Activated naive CD8-positive, alpha-beta T cell treated with anti-CD3 and anti-CD28 coated beads, Interleukin-2, amount 10 ng/mL, durations not matched to agents 7 days and 5 days (primary cell): ENCODE measurements around the gene FBP2. TPM values are rescaled to one million over a fixed set of nuclear protein-coding genes. Genes with fewer than 3 reads are reported as not detected.

ENCODE experiments used
- ATAC-seq: fragments of 150-1000 bp; cut with Tn5 transposase; one replicate; pipeline ENCODE4 v1.10.0; 2021; ENCODE audit warnings: low read depth, moderate library complexity
- POLR2A ChIA-PET: fragments of 350-600 bp; sonication (Branson Sonifier 250); formaldehyde crosslinking; loops from one replicate; lab custom pipeline; 2021; ENCODE audit warnings: antibody characterized with exemption; lab: Charles Lee
- DNase-seq: peaks from one replicate; pipeline ENCODE4 v3.0.0; 2021
- H3K27ac Mint-ChIP-seq: one replicate; pipeline ENCODE4 v1.8.0; 2022; ENCODE audit warnings: mild to moderate bottlenecking, mixed read lengths
- H3K27me3 Mint-ChIP-seq: one replicate; pipeline ENCODE4 v1.8.0; 2022; ENCODE audit warnings: mild to moderate bottlenecking, moderate library complexity, mixed read lengths
- H3K36me3 Mint-ChIP-seq: one replicate; pipeline ENCODE4 v1.8.0; 2021; ENCODE audit warnings: mild to moderate bottlenecking, mixed read lengths
- H3K4me1 Mint-ChIP-seq: one replicate; pipeline ENCODE4 v1.8.0; 2021; ENCODE audit warnings: mixed read lengths
- H3K4me3 Mint-ChIP-seq: one replicate; pipeline ENCODE4 v1.8.0; 2022; ENCODE audit warnings: mild to moderate bottlenecking, moderate library complexity, mixed read lengths
- H3K9me3 Mint-ChIP-seq: one replicate; pipeline ENCODE4 v1.8.0; 2021; ENCODE audit warnings: mixed read lengths
- total RNA-seq, 2 experiments: library from RNA; stranded (reverse); gene quantifications; one replicate each; pipeline ENCODE4 v1.2.3, GENCODE V29; 2021

Gene FBP2
- not detected for total RNA-seq

DNA sequence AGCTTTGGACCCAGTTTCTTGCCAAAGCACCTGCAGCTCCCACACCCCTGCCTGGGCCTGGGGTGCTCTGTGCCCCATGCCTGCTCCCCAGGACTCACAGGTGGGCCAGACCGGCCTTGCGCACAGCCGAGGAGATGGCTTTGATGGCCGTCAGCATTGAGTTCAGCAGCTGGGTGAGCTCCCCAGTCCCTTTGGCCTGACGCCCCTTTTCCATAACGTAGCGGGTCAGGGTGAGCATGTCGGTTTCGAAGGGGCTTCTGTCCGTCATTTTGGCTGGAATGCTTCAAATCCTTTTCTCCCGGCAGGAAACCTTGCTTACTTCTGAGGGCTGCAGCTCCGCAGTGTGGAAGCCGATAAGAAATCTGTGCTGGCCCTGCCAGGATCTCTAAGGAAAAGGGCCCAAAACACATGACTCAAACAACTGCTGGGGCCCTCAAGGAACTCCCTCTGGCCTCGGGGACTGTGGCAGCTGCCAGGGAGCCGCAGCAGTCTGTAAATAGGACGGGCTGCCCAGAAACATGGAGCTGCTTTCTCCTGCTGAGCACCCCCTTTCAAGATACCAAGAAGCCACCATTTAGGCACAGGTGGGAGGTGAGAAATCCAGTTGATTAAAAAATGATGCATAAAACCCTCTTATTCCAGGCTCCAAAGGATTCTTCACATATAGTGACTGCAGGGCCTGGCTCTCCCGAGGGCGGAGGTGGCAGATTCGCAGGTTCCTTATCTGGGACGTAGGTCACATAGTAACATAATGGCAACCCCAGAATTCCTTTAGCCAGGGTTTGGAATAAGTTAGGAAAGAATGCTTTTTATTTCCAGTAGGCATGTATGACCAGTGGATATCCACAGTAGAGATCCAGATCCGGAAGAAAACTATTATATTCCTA is at the start of gene FBP2:
Gene FBP2 (minus strand): TSS at position 366 of the 887 bp plus-strand sequence. CDS start 98 bp downstream, at position 268.
- Mint-ChIP-seq H3K27me3 (peaks cover 7% of the 10 kb centered on the region), H3K4me3 (no peak within 1 kb of the TSS), H3K9me3 (no peaks in the 10 kb centered on the region), H3K4me1 (no peaks in the 10 kb centered on the region), H3K27ac (no peak within 1 kb of the TSS), H3K36me3 (no peaks in the 10 kb centered on the region)
- POLR2A ChIA-PET = no interaction called here
- ATAC-seq (no peak), DNase-seq (no peak)

DNA sequence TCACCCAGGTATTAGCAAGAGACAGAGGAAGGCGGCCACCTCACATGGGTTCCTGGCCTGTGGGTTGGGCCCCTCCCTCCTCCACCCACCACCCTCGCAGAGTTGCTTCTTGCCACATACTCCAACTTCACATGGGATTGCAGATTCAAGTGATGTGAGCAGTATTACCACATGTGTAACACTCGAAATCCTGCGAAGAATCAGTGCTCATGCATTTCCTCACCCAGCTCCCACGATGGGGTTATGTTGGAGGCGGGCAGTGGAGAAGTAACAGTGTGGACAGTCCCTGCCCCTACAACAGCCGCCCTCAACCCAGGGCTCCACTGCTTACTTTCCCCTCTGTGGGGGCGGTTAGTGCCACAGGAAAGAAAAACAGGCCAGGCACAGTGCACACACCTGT is 49.6 kb upstream of the FBP2 start:
- no peak overlapping the region for H3K27ac Mint-ChIP-seq
- H3K27me3 Mint-ChIP-seq = peaks cover 13% of the 10 kb centered on the region
- DNase-seq (no peak), ATAC-seq (no peak)
- no peak overlapping the region for H3K4me3 Mint-ChIP-seq
- no peaks in the 10 kb centered on the region for H3K9me3 Mint-ChIP-seq
- H3K4me1 Mint-ChIP-seq = peaks cover 12% of the 10 kb centered on the region
- H3K36me3 Mint-ChIP-seq = no peaks in the 10 kb centered on the region
- POLR2A ChIA-PET = no interaction called here

DNA sequence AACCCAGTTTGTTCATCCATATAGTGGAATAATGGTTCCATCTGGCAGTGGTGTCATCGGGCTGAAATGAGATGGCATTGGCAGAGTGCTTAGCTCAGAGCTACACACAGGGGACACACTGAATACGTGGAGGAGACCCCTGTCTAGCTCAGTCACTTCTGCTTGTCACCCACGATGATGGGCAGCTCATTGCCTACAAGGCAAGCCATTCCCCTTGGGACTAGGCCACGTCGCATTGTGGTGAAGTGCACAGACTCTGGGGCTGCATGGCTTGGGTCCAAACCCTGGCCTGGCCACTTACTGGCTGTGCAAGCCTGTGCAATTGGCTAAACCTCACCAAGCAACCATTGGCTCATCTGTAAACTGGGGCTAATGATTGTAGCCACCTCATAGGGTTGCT is 48.9 kb upstream of the FBP2 start:
- H3K4me3 Mint-ChIP-seq = no peak overlapping the region
- no peak for DNase-seq
- no peak overlapping the region for H3K27ac Mint-ChIP-seq
- POLR2A ChIA-PET = interaction anchor here (0.7 kb wide), 1 partner anchor 1675 kb away, joined by 4 read pairs; no protein-coding TSS in a partner anchor
- peaks cover 15% of the 10 kb centered on the region for H3K27me3 Mint-ChIP-seq
- no peak for ATAC-seq
- H3K4me1 Mint-ChIP-seq = peaks cover 12% of the 10 kb centered on the region
- no peaks in the 10 kb centered on the region for H3K9me3 Mint-ChIP-seq
- H3K36me3 Mint-ChIP-seq = no peaks in the 10 kb centered on the region

DNA sequence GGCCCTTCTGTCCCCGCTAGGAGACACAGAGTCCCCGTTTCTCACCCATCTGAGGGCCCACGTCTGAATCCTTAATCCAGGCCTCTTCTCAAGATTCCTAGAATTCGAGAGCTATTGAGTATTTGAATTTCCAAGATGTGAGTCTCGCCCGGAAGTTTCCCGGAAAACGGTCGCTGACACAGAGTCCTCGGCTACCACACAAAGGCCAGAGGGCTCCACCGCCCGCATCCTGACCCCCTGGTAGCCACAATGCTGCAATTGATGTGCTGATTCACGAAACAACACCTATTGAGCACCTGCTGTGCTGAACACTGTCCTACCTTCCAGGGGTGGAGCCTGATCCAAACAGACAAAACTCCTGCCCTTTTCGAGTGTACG is 46.4 kb upstream of the FBP2 start:
- DNase-seq (no peak), ATAC-seq (no peak)
- no peaks in the 10 kb centered on the region for H3K9me3 Mint-ChIP-seq
- POLR2A ChIA-PET = interaction anchor here (0.7 to 0.8 kb wide), 6 partner anchors 16 to 1687 kb away, joined by 3 to 5 read pairs (median 4); no protein-coding TSS in a partner anchor
- no peaks in the 10 kb centered on the region for H3K36me3 Mint-ChIP-seq
- peak overlapping the region; percentile 97 for H3K4me3 Mint-ChIP-seq
- H3K27me3 Mint-ChIP-seq = peaks cover 21% of the 10 kb centered on the region
- peak overlapping the region; percentile 90 for H3K27ac Mint-ChIP-seq
- H3K4me1 Mint-ChIP-seq = peaks cover 12% of the 10 kb centered on the region

DNA sequence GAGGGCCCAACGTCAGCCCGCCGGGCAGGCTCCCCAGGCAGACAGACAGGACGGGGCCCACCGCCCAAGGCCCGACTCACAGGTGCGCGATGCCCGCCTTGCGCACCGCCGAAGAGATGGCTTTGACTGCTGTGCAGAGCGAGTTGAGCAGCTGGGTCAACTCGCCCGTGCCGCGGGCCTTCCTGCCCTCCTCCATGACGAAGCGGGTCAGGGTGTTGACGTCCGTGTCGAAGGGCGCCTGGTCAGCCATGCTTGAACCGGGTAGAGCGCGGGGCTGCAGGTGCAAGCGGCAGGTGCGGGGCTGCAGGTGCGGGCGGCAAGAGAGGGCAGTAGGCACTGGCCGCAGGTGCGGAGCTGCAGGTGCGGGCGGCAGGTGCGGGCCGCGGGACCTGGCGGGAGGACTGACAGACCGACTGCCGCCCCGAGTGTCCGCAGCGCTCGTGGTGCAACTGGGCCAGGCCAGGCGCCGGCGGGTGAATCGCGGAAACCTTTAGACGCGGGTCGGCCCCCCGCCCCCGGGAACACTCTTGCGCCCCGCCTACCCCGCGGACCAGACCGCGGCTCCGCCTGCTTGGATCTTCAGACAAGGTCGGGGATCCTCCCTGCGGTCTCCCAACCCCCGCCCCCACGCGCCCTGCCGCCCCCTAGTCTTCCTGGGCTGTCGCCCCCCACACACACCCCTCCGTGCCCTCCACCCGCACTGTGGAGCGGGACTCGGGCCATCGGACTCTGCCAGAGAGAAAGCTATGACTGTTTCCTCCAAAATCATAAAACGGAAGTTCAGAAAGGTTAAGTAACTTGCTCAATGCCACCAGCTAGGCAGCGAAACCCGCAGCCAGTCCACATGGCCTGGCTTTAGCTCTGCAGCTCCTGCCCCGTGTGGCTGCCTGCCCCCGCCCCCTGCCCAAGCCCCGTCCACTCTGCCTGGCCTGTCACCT is 45.7 kb upstream of the FBP2 start, which contains the start of gene FBP1:
Gene FBP1 (minus strand): TSS at position 458 of the 938 bp plus-strand sequence. CDS start 208 bp downstream, at position 250.
- Mint-ChIP-seq H3K36me3 (no peaks in the 10 kb centered on the region), H3K4me3 (peak within 1 kb of the TSS; percentile 97), H3K4me1 (peaks cover 12% of the 10 kb centered on the region), H3K27me3 (peaks cover 21% of the 10 kb centered on the region), H3K9me3 (no peaks in the 10 kb centered on the region), H3K27ac (peak within 1 kb of the TSS; percentile 90)
- peak; percentile 68 for ATAC-seq
- POLR2A ChIA-PET = interaction anchor here (0.7 to 0.8 kb wide), 6 partner anchors 17 to 1688 kb away, joined by 3 to 5 read pairs (median 4); no protein-coding TSS in a partner anchor
- DNase-seq = peak; percentile 63

DNA sequence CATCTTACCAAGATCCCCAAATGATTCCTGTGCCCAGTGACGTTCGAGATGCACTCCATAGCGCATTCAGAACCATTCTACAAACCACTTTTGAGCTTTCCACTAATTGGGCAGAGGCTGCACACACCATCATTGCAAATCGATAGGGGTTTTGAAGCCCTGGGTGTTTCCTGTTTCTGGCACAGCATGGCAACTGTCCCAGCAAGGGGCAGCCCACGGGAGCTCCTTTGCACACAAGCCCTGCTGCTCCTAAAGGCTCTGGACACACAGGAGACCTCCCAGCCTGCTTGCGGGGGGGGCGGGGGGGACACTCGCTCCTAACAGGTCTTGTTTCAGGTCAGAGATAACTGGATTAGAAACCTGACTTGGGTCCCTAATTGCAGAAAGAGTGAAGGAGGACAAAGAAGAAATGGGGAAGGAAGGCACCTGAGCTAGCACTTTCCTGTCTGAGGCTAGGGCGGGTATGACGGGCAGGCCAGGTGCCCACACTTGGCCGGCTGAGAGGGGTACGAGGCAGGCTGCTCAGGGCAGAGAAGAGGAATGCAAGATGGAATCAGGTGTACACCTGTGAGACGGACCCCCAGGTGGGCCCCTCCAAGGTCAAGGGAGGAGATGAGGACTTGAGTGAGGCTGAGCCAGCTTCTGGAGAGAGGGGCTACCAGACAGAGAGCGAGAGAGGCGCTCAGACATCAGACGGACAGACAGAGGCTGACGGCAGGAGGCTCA is 44.9 kb upstream of the FBP2 start:
- POLR2A ChIA-PET = no interaction called here
- Mint-ChIP-seq H3K27ac (peak overlapping the region; percentile 42), H3K4me3 (peak overlapping the region; percentile 97), H3K36me3 (no peaks in the 10 kb centered on the region), H3K27me3 (peaks cover 21% of the 10 kb centered on the region), H3K9me3 (no peaks in the 10 kb centered on the region), H3K4me1 (peaks cover 12% of the 10 kb centered on the region)
- no peak for ATAC-seq
- DNase-seq = no peak

DNA sequence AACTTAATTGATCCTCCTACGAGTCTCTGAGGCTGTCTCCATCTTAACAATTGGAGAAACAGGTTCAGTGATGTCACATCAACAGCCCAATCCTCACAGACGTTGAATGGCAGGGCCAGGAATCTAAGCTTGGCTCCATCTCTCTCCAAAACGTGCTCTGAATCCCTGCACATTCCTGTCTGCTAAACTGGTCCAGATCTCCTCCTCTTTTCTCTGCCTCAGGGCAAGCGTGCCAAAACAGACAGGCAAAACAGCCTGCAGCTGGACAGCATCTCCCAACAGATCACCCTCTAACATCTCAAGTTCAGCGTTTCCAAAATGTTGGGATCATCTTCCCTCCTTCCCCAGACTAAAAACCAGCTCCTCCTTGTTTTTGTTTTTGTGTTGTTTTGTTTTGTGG is 39.1 kb upstream of the FBP2 start:
- peaks cover 21% of the 10 kb centered on the region for H3K27me3 Mint-ChIP-seq
- H3K9me3 Mint-ChIP-seq = no peaks in the 10 kb centered on the region
- no peak for DNase-seq
- ATAC-seq = no peak
- no peak overlapping the region for H3K27ac Mint-ChIP-seq
- POLR2A ChIA-PET = no interaction called here
- no peak overlapping the region for H3K4me3 Mint-ChIP-seq
- H3K36me3 Mint-ChIP-seq = no peaks in the 10 kb centered on the region
- H3K4me1 Mint-ChIP-seq = no peaks in the 10 kb centered on the region

DNA sequence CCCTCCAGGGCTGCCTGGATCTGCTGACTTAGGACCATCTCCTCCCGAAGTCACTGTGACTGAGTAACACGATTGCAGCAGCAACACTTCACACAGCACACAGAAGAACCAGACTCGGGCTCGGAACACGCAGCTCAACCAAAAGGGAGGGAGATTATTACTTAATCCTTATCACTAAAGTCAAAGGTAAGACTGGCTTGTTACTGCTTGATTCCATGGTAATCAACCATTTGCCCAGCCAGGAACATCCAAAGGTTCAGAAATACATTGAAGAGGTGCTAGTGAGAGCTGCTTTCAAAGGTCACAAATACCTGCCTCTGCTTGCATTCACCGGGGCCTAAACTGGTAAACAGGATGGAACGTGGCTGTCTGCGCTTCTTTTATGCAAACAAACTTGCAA is 38.0 kb upstream of the FBP2 start:
- Mint-ChIP-seq H3K27me3 (peaks cover 24% of the 10 kb centered on the region), H3K27ac (no peak overlapping the region), H3K36me3 (no peaks in the 10 kb centered on the region), H3K4me1 (no peaks in the 10 kb centered on the region), H3K9me3 (no peaks in the 10 kb centered on the region), H3K4me3 (no peak overlapping the region)
- POLR2A ChIA-PET = interaction anchor here (0.5 kb wide), 1 partner anchor 13 kb away, joined by 5 read pairs; no protein-coding TSS in a partner anchor
- ATAC-seq (no peak), DNase-seq (no peak)

DNA sequence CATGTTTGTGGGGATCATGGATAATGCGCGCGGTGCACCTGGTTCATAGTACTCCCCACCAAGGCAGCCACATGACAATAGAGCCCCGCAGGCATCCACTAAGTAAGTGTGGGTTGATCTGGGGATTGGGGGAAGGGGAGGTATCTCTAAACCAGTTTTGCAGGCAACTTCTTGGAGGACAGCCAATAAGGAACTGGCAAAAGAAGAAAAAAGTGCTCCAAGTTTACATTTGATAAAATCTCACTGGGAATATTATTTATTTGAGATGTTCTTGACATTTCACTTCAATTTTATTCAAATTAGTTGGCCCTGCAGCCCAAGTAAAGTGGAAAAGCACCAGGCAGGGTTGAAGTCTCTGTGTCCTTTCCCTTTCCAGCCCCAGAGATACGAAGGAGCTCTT is 37.2 kb upstream of the FBP2 start:
- H3K4me3 Mint-ChIP-seq = no peak overlapping the region
- POLR2A ChIA-PET = interaction anchor here (0.5 kb wide), 1 partner anchor 12 kb away, joined by 5 read pairs; no protein-coding TSS in a partner anchor
- no peak for ATAC-seq
- H3K36me3 Mint-ChIP-seq = no peaks in the 10 kb centered on the region
- H3K27me3 Mint-ChIP-seq = peaks cover 19% of the 10 kb centered on the region
- no peak overlapping the region for H3K27ac Mint-ChIP-seq
- no peak for DNase-seq
- no peaks in the 10 kb centered on the region for H3K9me3 Mint-ChIP-seq
- H3K4me1 Mint-ChIP-seq = no peaks in the 10 kb centered on the region

DNA sequence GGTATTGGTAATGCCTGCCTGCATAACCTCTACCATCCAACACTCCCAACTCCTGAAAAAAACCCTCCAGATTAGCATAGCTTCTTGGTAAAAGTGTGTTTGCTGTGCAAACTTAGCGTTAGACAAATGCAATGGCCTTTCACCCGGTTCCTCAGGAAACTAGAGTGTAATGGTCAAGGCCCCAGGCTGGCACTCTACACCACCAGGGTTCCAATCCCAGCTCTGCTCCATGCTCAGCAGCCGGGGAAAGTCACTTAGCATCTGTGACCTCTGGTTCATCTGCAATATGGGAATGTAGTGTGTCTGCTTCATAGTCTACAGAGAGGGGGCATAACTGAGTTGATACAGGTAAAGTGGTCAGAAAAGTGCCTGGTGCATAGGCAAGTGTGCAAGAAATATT is 36.7 kb upstream of the FBP2 start:
- Mint-ChIP-seq H3K4me1 (no peaks in the 10 kb centered on the region), H3K27ac (no peak overlapping the region)
- POLR2A ChIA-PET = no interaction called here

DNA sequence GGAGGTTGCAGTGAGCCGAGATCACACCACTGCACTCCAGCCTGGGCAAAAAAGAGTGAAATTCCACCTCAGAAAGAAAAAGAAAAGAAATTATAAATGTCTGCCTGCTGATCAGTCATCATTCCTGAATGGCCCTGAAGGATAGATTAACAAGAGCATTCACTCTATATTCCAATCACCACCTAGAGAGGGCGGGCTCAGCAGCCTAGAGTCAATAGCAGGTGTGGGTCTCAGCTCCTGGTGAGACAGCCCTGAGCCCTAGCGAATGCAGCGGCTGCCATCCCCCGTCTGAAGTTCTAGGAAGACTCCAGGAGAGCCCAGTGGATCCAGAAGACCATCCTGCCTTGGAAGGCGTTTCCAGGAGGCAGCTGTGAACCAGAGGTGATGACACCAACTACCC is 33.7 kb upstream of the FBP2 start:
- no peak for DNase-seq
- POLR2A ChIA-PET = no interaction called here
- no peak for ATAC-seq
- Mint-ChIP-seq H3K4me1 (peaks cover 1% of the 10 kb centered on the region), H3K36me3 (no peaks in the 10 kb centered on the region), H3K27me3 (peaks cover 12% of the 10 kb centered on the region), H3K4me3 (no peak overlapping the region), H3K27ac (no peak overlapping the region), H3K9me3 (no peaks in the 10 kb centered on the region)

More for the DNA sequence above, 36.7 kb upstream of the FBP2 start:
- H3K27me3 Mint-ChIP-seq = peaks cover 15% of the 10 kb centered on the region
- H3K36me3 Mint-ChIP-seq = no peaks in the 10 kb centered on the region
- H3K9me3 Mint-ChIP-seq = no peaks in the 10 kb centered on the region
- ATAC-seq (no peak), DNase-seq (no peak)
- H3K4me3 Mint-ChIP-seq = no peak overlapping the region

DNA sequence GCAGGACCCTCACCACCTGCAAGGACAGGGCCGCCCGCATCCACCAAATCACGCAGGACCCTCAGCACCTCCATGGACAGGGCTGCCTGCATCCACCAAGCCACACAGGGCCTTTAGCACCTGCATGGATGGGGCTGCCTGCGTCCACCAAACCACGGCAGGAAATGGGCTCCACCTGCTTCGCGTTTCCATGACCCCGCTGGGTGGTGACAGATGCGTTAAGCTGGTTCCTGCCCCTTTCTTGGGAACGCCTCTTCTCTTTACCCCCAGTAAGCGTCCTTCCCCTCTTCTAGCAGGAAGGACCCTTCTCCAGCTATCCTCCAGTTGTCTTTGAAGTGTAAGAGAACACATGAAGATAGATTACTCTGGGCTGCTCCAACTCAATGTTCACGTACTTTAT is 32.2 kb upstream of the FBP2 start:
- no peak overlapping the region for H3K27ac Mint-ChIP-seq
- no peaks in the 10 kb centered on the region for H3K9me3 Mint-ChIP-seq
- H3K4me3 Mint-ChIP-seq = no peak overlapping the region
- no peaks in the 10 kb centered on the region for H3K36me3 Mint-ChIP-seq
- DNase-seq (no peak), ATAC-seq (no peak)
- POLR2A ChIA-PET = no interaction called here
- H3K4me1 Mint-ChIP-seq = peaks cover 5% of the 10 kb centered on the region
- H3K27me3 Mint-ChIP-seq = peaks cover 8% of the 10 kb centered on the region
